CD4-positive, alpha-beta T cell treated with Interferon alpha-2 for 1 hour (primary cell): Measurements from ENCODE around the gene IGF1.

ENCODE experiments used
- DNase-seq, 2 donors: peaks; one replicate each; pipeline ENCODE4 v3.0.0-alpha.2; 2020 to 2022

The IGF1 gene

GRCh38 chr12:102425109-102426039 is 55.0 kb downstream of the IGF1 start:
- no peak for DNase-seq

- no peak for DNase-seq
These were observed 56.9 kb downstream of the IGF1 start for GRCh38 chr12:102423462-102423861.

GRCh38 chr12:102421802-102422583 is 58.4 kb downstream of the IGF1 start:
- peak in 1 of 2 donors; percentile 4 for DNase-seq

GRCh38 chr12:102419094-102419764 is 61.1 kb downstream of the IGF1 start:
- no peak for DNase-seq

GRCh38 chr12:102417055-102417454 is 63.3 kb downstream of the IGF1 start:
- DNase-seq = no peak

GRCh38 chr12:102415515-102415914 is 64.8 kb downstream of the IGF1 start:
- no peak for DNase-seq

GRCh38 chr12:102413396-102413795 is 67.0 kb downstream of the IGF1 start:
- no peak for DNase-seq

- no peak for DNase-seq
These were observed 69.9 kb downstream of the IGF1 start for GRCh38 chr12:102410511-102410910.

- DNase-seq = no peak
These were observed 71.7 kb downstream of the IGF1 start for GRCh38 chr12:102408487-102409297.

- DNase-seq = no peak
These were observed 72.4 kb downstream of the IGF1 start for GRCh38 chr12:102407776-102408486.

- DNase-seq = no peak
These were observed 74.3 kb downstream of the IGF1 start for GRCh38 chr12:102406033-102406584.

GRCh38 chr12:102401087-102401486 is 79.3 kb downstream of the IGF1 start:
- DNase-seq = no peak

- no peak for DNase-seq
These were observed 80.7 kb downstream of the IGF1 start for GRCh38 chr12:102399653-102400052.

GRCh38 chr12:102396276-102396675 is 84.1 kb downstream of the IGF1 start:
- DNase-seq = no peak

GRCh38 chr12:102394200-102394599 is 86.2 kb downstream of the IGF1 start:
- DNase-seq = no peak

GRCh38 chr12:102390068-102390467 is 90.3 kb downstream of the IGF1 start:
- no peak for DNase-seq

- DNase-seq = no peak
These were observed 91.9 kb downstream of the IGF1 start for GRCh38 chr12:102388469-102388868.

GRCh38 chr12:102385343-102385742 is 95.0 kb downstream of the IGF1 start:
- no peak for DNase-seq

GRCh38 chr12:102379346-102380162 is 100.8 kb downstream of the IGF1 start:
- no peak for DNase-seq

GRCh38 chr12:102376781-102377180 is 103.6 kb downstream of the IGF1 start:
- DNase-seq = no peak
